NCI-H2107 (cell line): ENCODE results near the gene VPS13D.
"Not testable (repeated sequence)": the region's sequence is repeated elsewhere in the genome, so short reads cannot be mapped to it uniquely, and the experiment has no call there.

ENCODE experiments used
- DNase-seq: peaks from one replicate; lab custom pipeline; 2025; lab: John Stamatoyannopoulos, UW

Gene VPS13D

DNA sequence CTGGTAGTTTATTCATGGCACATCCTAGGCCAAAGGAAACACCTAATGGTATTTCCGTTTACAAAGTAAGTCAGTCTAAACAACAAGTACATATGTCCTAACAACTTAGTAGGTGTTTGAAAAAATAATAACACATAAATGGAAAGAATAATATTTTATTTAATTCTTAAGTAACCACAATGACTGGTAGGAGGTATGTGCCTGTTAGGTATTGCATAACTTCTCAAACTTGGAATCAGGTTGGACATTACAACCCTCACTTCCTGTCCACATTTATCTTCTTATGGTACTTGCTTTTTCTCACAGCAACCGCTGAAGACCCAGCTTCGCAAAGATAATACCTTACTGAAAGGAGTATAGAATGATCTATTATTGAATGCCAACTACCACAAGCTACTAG is 64.2 kb downstream of the VPS13D start:
- DNase-seq, result no peak

- no peak for DNase-seq
These were observed 66.2 kb downstream of the VPS13D start for GRCh38 chr1:12296016-12296415.

- no peak for DNase-seq
These were observed 66.8 kb downstream of the VPS13D start for GRCh38 chr1:12296623-12297022.

- DNase-seq, result no peak
These were observed 70.9 kb downstream of the VPS13D start for GRCh38 chr1:12300706-12301105.

- DNase-seq, result no peak
These were observed 71.8 kb downstream of the VPS13D start for GRCh38 chr1:12301518-12302237.

- no peak for DNase-seq
These were observed 73.1 kb downstream of the VPS13D start for GRCh38 chr1:12302798-12303447.

GRCh38 chr1:12305377-12305776 is 75.5 kb downstream of the VPS13D start:
- no peak for DNase-seq

DNA sequence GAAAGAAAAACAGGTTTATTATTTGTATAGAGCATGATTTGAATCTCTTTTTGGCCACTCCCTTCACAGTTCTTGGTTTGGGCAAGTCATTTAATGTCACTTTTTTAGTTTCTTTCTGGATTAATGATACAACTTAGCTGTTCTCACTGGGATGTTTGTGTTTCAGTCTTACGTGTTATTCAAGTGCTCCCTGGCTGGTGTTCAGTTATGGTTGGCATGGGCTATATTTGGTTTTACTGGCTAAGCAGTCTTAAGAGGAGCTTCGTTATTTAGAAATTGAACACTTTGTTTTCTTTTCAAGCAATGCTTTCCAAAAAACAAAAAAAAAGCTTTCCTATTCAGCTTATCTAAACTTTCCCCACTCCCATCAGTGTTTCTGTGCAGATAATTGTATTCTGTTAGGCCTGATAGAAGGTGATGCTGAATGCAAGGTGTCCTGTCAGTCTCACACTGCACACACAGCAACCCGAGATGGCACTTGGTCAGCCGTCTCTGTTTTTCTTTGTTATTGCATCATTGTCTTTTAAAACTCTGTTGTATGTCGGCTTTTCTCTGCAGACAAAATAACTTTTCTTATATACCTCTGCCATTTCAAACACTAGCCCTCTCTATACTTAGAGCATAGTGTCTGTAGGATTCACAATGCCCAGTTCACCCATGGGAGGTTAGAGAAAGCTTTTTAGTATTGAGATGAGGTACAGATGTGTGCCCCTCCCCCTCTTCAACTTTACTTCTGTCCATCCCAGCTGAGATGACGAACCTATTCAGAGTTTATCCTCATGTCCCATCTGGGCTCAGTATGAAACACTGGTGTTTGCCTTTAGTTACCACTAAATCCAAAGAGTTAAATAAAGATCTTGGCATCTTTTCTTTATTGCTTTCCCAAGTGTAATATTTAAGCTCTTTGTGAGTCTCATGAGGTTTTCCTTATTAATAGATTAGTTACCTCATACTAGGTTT is 80.2 kb downstream of the VPS13D start:
- no peak for DNase-seq

DNA sequence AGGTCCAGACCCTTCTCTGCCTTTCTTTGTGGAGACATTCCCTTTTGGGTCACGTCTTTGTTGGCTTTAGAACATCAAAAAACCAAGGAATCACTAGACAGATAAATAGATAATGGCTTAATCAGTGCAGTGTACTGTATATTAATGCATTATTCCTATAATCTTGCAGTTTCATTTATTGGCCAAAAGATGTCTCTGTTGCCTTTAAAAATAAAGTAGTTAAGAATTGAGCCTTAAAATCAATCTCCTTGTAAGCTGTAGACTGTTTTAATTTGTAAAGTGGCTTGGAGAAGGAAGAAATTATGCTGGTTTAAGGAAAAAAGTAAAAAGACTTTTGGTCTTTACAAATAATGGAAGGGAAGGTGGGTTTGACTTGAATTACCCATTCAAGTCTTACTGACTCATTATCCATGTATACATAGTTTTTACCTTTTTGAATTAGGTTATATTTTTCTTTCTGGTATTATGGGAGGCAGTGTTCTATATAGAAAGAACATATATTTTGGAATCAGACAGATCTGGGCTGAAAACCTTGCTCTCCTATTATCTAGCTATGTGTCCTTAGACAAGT is 84.6 kb downstream of the VPS13D start:
- DNase-seq, result no peak

GRCh38 chr1:12315146-12315545 is 85.3 kb downstream of the VPS13D start:
- no peak for DNase-seq

GRCh38 chr1:12316331-12316730 is 86.5 kb downstream of the VPS13D start:
- DNase-seq, result no peak

DNA sequence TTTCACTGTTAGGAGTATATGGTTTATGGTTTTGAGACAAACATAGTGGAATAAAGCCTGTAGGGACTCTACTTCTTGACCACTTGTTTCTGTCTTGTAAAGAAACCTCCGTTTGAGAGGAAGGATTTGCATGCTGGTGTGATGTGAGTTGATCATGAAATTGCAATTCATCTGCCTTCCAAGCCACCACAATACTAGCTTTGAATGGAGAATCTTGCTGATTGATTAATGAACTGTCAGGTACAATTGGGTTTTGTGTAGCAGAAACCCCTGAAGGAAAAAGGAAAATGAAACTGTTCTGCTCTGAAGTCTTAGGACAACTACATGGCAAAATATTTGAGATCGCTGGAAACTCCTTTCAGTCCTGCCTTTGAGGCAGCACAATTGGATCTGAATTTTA is 90.7 kb downstream of the VPS13D start:
- DNase-seq, result no peak

- DNase-seq, result no peak
These were observed 94.6 kb downstream of the VPS13D start for GRCh38 chr1:12324423-12324822.

DNA sequence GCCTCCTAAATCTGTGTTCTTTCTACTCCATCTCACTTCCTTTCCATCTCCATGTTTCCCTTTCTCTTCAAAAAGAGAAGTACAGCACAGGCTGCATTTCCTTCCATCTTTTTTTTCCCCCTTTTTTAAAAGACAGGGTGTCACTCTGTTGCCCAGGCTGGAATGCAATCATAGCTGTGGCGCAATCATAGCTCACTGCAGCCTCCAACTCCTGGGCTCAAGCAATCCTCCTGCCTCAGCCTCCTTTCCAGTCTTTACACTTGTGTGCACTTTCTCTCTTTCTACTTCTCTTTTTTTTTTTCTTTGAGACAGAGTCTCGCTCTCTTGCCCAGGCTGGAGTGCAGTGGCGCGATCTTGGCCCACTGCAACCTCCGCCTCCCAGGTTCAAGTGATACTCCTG is 95.1 kb downstream of the VPS13D start:
- not testable (repeated sequence) for DNase-seq

DNA sequence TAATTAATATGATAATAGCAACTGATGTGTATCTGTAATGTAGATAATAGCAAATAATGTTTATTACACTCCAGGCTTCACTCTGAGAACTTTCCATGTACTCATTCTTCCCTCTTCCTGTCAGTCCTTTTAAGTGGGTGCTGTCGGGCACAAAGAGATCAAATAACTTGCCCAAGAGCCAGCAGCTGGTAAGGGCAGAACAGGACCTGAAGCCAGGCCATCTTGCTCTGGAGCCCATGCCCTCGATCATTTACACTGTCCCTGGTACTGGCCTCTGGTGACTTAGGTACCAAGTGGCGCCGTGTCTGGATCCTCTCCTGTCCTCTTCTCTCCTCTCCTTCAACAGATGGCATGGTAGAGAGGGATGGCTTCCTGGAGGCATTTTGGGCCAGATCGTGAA is 97.2 kb downstream of the VPS13D start:
- DNase-seq, result no peak

DNA sequence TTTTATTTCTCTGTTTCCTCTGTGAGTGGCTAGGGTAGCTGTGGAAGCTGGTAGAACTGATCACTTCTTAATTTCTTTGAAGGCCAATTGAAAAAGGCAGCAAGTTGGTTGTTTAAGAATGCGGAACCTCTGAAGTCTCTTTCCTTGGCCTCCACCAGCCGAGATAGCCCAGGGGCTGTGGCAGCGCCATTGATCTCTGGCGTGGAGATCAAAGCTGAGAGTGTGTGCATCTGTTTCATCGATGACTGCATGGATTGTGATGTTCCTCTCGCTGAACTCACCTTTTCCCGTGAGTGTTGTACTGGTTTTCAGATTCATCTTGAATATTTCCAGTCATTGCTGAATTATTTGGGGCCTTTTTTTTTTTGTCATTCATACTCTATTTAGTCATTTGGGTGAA is 97.7 kb downstream of the VPS13D start:
- DNase-seq, result no peak

DNA sequence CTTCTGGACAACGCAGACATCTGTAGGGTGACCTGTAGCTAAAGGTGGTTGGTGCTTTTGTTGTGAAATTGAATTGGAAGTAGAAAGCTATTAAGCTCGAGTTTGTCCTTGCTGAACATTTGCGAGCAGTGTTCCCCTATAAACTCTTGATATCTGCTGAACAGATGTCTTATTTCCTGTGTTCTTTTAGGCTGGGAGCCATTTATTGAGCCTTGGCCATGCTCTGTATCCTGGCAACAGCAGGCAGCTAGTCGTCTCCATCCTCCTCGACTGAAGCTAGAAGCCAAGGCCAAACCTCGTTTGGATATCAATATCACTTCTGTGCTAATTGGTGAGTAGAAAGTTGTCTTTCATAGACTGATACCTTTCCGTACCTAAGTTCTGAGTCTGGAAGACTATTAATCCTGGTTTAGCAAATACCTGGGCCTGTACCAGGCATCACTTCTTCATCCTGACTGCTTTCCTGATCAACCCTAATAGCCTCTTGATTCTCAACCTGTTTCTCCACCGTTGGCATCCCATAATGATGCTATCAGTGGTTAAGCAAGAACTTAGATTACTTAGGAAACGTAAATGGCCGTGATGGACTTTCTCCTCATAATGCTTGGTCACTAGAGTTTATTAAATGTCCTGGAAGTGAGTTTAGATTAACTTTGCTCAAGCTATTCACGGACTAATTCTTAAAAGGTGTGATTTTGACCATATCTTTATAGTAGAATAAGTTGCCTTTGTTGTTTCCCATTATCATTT is 103.4 kb downstream of the VPS13D start:
- DNase-seq, result no peak

DNA sequence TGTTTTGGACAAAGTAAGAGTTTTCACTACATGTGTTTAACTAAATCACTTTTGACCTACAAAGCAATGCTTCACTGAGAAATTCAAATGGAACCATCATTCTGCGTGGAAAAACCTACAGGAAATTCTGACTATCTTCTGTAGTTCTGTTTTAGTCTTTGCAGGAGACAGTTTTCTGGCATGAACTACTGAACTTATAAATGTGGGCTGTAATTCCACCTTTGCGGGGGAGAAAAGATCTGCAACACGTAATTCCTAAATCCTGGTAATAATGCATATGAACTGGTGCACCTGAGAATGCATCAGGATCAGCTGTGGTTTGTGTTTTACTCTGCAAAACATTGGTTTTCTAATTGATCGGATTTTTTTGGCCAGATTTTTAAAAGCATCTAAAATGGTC is 106.0 kb downstream of the VPS13D start:
- no peak for DNase-seq

DNA sequence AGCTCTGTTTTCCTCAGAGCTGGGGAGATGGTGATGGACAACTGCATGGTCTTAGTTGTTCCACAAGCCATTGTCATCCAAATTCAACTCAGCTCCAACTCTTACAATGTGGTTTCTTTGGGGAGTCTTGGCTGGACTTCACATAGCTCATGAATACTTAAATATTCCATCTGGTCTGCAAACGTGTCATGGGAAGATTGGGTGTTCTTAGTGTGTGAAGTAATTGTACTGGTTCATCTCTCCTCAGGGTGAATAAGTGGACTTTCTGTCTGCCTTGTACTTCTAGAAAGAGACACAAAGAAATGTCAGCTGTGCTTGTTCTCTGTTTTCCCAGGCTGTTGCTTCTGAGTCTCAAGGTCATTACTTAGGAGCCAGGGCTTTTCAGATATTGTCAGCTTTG is 106.6 kb downstream of the VPS13D start:
- no peak for DNase-seq

DNA sequence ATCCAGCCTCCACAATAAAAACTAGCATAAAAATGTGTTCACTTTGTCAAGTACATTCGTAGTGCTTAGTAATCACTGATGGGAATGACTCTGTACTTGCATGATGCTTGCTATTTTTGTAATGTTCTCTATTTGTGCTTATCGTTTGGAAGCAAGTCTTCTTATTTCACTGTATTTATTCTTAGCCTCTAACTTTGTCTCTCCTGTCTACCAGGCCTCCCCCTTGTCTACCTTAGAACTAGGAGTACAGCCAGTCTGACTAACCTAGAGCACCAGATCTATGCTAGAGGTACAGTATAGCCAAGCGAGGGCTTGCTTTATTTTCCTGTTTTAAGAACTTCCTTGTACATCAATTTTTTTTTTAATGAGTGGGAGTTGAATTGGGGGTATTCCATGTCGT is 108.2 kb downstream of the VPS13D start:
- no peak for DNase-seq

DNA sequence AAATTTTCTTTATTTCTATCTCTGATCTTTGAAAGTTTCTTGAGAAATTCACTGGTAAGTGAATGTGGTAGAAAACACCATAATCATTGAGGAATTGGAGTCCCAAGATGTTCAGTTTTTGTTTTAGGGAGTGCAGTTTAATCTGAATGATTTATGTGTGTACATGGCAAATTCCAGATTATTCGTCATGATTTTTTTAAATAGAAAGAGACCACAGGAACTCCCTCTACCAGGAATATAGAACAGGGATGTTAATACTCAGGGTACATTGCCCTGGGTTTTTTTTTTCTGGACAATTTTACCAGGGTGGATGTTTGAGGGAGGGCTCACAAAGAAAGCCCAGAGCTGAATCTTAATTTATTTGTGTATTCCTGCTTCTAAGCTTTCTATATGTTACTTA is 109.0 kb downstream of the VPS13D start:
- no peak for DNase-seq

DNA sequence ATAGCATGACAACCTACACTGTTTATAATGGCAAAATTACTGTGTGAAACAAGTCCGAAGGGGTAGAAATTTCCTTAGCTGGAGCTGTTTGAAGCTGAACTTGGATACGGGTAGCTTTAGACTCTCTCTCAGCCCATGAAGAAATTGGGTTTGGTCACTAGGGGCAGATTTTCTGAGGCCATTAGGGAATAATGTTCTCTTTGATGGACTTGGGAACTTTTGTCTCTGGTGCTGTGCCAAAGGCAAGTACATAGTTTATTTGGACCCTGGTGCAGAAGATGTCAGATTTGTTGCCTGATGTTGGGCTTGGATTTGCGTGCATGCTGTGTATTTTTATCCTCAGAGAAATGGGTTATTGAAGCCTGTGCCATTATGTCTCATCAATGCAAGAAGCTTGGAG is 109.6 kb downstream of the VPS13D start:
- DNase-seq, result no peak
